Hepatocyte (in vitro differentiated cells): ENCODE data around the gene PEDS1. TPM values are rescaled to one million over a fixed set of nuclear protein-coding genes. Genes with fewer than 3 reads are reported as not detected.

Experiments
- DNase-seq: peaks from one replicate; pipeline ENCODE4 v3.0.0-alpha.2; 2016; ENCODE audit warnings: low spot score
- H2AFZ ChIP-seq: fragments of 200-600 bp; sonication (generic); 2 replicates; pipeline ENCODE4 v1.6.0; 2016; ENCODE audit warnings: antibody characterized with exemption, mild to moderate bottlenecking
- H3K27ac ChIP-seq: fragments of 200-600 bp; sonication (generic); 2 replicates; pipeline ENCODE4 v1.5.1; 2016; ENCODE audit warnings: mild to moderate bottlenecking
- H3K27me3 ChIP-seq: fragments of 200-600 bp; sonication (generic); 2 replicates; pipeline ENCODE4 v1.6.1; 2016
- H3K36me3 ChIP-seq: fragments of 200-600 bp; sonication (generic); replicated peaks from 2 replicates; pipeline ENCODE4 v1.5.1; 2016; ENCODE audit warnings: low read depth; ENCODE audit not compliant: insufficient read depth
- H3K4me1 ChIP-seq: fragments of 200-600 bp; sonication (generic); 2 replicates; pipeline ENCODE4 v1.5.1; 2016; ENCODE audit warnings: mild to moderate bottlenecking, moderate library complexity; ENCODE audit not compliant: insufficient read depth
- H3K4me2 ChIP-seq: fragments of 200-600 bp; sonication (generic); 2 replicates; pipeline ENCODE4 v1.6.0; 2016
- H3K4me3 ChIP-seq: fragments of 200-600 bp; sonication (generic); 2 replicates; pipeline ENCODE4 v1.5.1; 2016; ENCODE audit warnings: mild to moderate bottlenecking
- H3K79me2 ChIP-seq: fragments of 200-600 bp; sonication (generic); 2 replicates; pipeline ENCODE4 v1.6.0; 2017; ENCODE audit warnings: mild to moderate bottlenecking
- H3K9me2 ChIP-seq: fragments of 200-600 bp; sonication (generic); replicated peaks from 2 replicates; pipeline ENCODE4 v1.6.0; 2017; ENCODE audit warnings: mild to moderate bottlenecking; ENCODE audit not compliant: insufficient read depth
- H3K9me3 ChIP-seq: fragments of 200-600 bp; sonication (generic); 2 replicates; pipeline ENCODE4 v1.5.1; 2016; ENCODE audit warnings: low read depth, mild to moderate bottlenecking
- H4K20me1 ChIP-seq: fragments of 200-600 bp; sonication (generic); 2 replicates; pipeline ENCODE4 v1.6.0; 2016; ENCODE audit warnings: mild to moderate bottlenecking; ENCODE audit not compliant: insufficient read depth, poor library complexity, severe bottlenecking
- CTCF ChIP-seq: fragments of 200-600 bp; sonication (generic); IDR thresholded peaks from 2 replicates; pipeline ENCODE4 v1.5.1; 2016; ENCODE audit warnings: antibody characterized with exemption, mild to moderate bottlenecking; ENCODE audit not compliant: poor library complexity
- EZH2 ChIP-seq: fragments of 200-600 bp; sonication (generic); IDR thresholded peaks from 2 replicates; pipeline ENCODE4 v1.6.1; 2016; ENCODE audit warnings: antibody characterized with exemption, mild to moderate bottlenecking, borderline replicate concordance
- EZH2phosphoT487 ChIP-seq: fragments of 200-600 bp; sonication (generic); IDR thresholded peaks from one replicate; pipeline ENCODE4 v1.6.1; 2018; ENCODE audit warnings: antibody characterized with exemption, mild to moderate bottlenecking, low read depth, moderate library complexity; ENCODE audit not compliant: unreplicated experiment, severe bottlenecking
- WGBS: methylation state at CpG from one replicate; pipeline ENCODE4 v1.1.6; 2016; ENCODE audit warnings: low lambda C conversion rate; ENCODE audit errors: missing lambda C conversion rate; 5-methylcytosine and 5-hydroxymethylcytosine counted together
- polyA plus RNA-seq: library from polyadenylated mRNA; unstranded; fragments of >200 nt; fragmentation: Nextera tagmentation; extraction: Ambion mirVana; gene quantifications from 2 replicates; pipeline ENCODE4 v1.2.1, GENCODE V29; 2016
- total RNA-seq: library from RNA; depleted of rRNA; stranded (reverse); fragments of >200 nt; gene quantifications from 2 replicates; pipeline ENCODE4 v1.2.3, GENCODE V29; 2014

The PEDS1 gene
- total and polyA plus RNA-seq, 2 experiments from 2014 or later = 24.5 to 46.2 TPM

- TF ChIP-seq CTCF (no peak), EZH2phosphoT487 (no peak), EZH2 (no peak)
- Histone ChIP-seq H3K27ac (peak overlapping the region; percentile 64), H3K4me2 (no peak overlapping the region), H3K4me3 (no peak overlapping the region), H2AFZ (no peak overlapping the region), H3K36me3 (no peaks in the 10 kb centered on the region), H3K27me3 (no peaks in the 10 kb centered on the region), H3K4me1 (peaks cover 17% of the 10 kb centered on the region), H3K79me2 (peaks cover 88% of the 10 kb centered on the region), H3K9me3 (no peaks in the 10 kb centered on the region), H4K20me1 (peaks cover 7% of the 10 kb centered on the region), H3K9me2 (no peaks in the 10 kb centered on the region)
- 91% methylated on average over 6 of the region's 6 CpGs for WGBS
- no peak for DNase-seq
Observed at GRCh38 chr20:50146214-50146613, 7.3 kb downstream of the PEDS1 start.

GRCh38 chr20:50145566-50145965, 8.0 kb downstream of the PEDS1 start:
- H3K4me1 ChIP-seq = peaks cover 12% of the 10 kb centered on the region

GRCh38 chr20:50144362-50144761, 9.2 kb downstream of the PEDS1 start:
- Histone ChIP-seq H4K20me1 (peaks cover 7% of the 10 kb centered on the region), H3K4me3 (no peak overlapping the region), H3K9me3 (no peaks in the 10 kb centered on the region), H3K27me3 (no peaks in the 10 kb centered on the region), H3K4me2 (no peak overlapping the region), H3K4me1 (peaks cover 8% of the 10 kb centered on the region), H3K36me3 (no peaks in the 10 kb centered on the region), H3K27ac (peak overlapping the region; percentile 86), H2AFZ (no peak overlapping the region), H3K9me2 (no peaks in the 10 kb centered on the region), H3K79me2 (peaks cover 84% of the 10 kb centered on the region)
- DNase-seq = peak; percentile 71
- TF ChIP-seq EZH2 = no peak
- no peak for TF ChIP-seq EZH2phosphoT487
- TF ChIP-seq CTCF = no peak
- 52% methylated on average over 4 of the region's 4 CpGs for WGBS

More at GRCh38 chr20:50145566-50145965, 8.0 kb downstream of the PEDS1 start:
- Histone ChIP-seq H3K27ac (no peak overlapping the region), H3K9me3 (no peaks in the 10 kb centered on the region), H2AFZ (no peak overlapping the region), H3K4me2 (no peak overlapping the region), H3K27me3 (no peaks in the 10 kb centered on the region), H4K20me1 (peaks cover 7% of the 10 kb centered on the region), H3K79me2 (peaks cover 88% of the 10 kb centered on the region), H3K4me3 (no peak overlapping the region), H3K9me2 (no peaks in the 10 kb centered on the region), H3K36me3 (no peaks in the 10 kb centered on the region)
- no peak for DNase-seq
- 97% methylated on average over 6 of the region's 6 CpGs for WGBS
- TF ChIP-seq CTCF = no peak
- no peak for TF ChIP-seq EZH2phosphoT487
- no peak for TF ChIP-seq EZH2

- Histone ChIP-seq H3K4me3 (no peak overlapping the region), H4K20me1 (peaks cover 7% of the 10 kb centered on the region), H3K36me3 (no peaks in the 10 kb centered on the region), H3K27me3 (no peaks in the 10 kb centered on the region), H3K4me1 (peaks cover 8% of the 10 kb centered on the region), H2AFZ (no peak overlapping the region), H3K9me3 (no peaks in the 10 kb centered on the region), H3K9me2 (no peaks in the 10 kb centered on the region), H3K79me2 (peaks cover 78% of the 10 kb centered on the region), H3K4me2 (no peak overlapping the region), H3K27ac (no peak overlapping the region)
- no peak for TF ChIP-seq CTCF
- no peak for TF ChIP-seq EZH2phosphoT487
- no peak for TF ChIP-seq EZH2
- DNase-seq = no peak
- 84% methylated on average over 6 of the region's 6 CpGs for WGBS
Observed at GRCh38 chr20:50142812-50143211, 10.7 kb downstream of the PEDS1 start.
